Progenitor cell of endocrine pancreas (in vitro differentiated cells): ENCODE results near the gene DGCR6L. TPM values are rescaled to one million over a fixed set of nuclear protein-coding genes. Genes with fewer than 3 reads are reported as not detected.
"Not testable (repeated sequence)": the region's sequence is repeated elsewhere in the genome, so short reads cannot be mapped to it uniquely, and the experiment has no call there.

Source experiments
- DNase-seq: peaks from one replicate; pipeline ENCODE4 v3.0.0; 2021; ENCODE audit warnings: low spot score; ENCODE audit not compliant: unreplicated experiment
- H3K27ac Mint-ChIP-seq: 2 replicates; pipeline ENCODE4 v1.8.0; 2021; ENCODE audit warnings: mild to moderate bottlenecking, moderate library complexity, mixed read lengths
- H3K27me3 Mint-ChIP-seq: 2 replicates; pipeline ENCODE4 v1.8.0; 2021; ENCODE audit warnings: mixed read lengths
- H3K36me3 Mint-ChIP-seq: 2 replicates; pipeline ENCODE4 v1.8.0; 2022; ENCODE audit warnings: mixed read lengths; ENCODE audit not compliant: insufficient read depth
- H3K4me1 Mint-ChIP-seq: 2 replicates; pipeline ENCODE4 v1.8.0; 2021; ENCODE audit warnings: low read depth, mixed read lengths
- H3K4me3 Mint-ChIP-seq: 2 replicates; pipeline ENCODE4 v1.8.0; 2021; ENCODE audit warnings: low read depth, mild to moderate bottlenecking, moderate library complexity, mixed read lengths
- H3K9me3 Mint-ChIP-seq: 2 replicates; pipeline ENCODE4 v1.8.0; 2021; ENCODE audit warnings: low read depth, mixed read lengths
- CTCF ChIP-seq: fragments of 200-600 bp; sonication (generic); IDR thresholded peaks from one replicate; pipeline ENCODE4 v1.5.0; 2021; ENCODE audit warnings: antibody characterized with exemption, mild to moderate bottlenecking; ENCODE audit not compliant: unreplicated experiment
- total RNA-seq: library from RNA; stranded (reverse); gene quantifications from 2 replicates; pipeline ENCODE4 v1.2.1, GENCODE V29; 2021

The DGCR6L gene
- total RNA-seq, 1 donor from 2014 or later, result 41.0 TPM

GRCh38 chr22:20356906-20357305 lies 37.0 kb upstream of the DGCR6L start:
- H3K36me3 Mint-ChIP-seq, H3K4me3 Mint-ChIP-seq, H3K27ac Mint-ChIP-seq, DNase-seq, H3K9me3 Mint-ChIP-seq, H3K27me3 Mint-ChIP-seq, H3K4me1 Mint-ChIP-seq: not testable (repeated sequence)

- not testable (repeated sequence) for H3K27me3 Mint-ChIP-seq, H3K36me3 Mint-ChIP-seq, H3K27ac Mint-ChIP-seq, DNase-seq, H3K9me3 Mint-ChIP-seq, H3K4me1 Mint-ChIP-seq, H3K4me3 Mint-ChIP-seq
Observed at GRCh38 chr22:20355939-20356636, 36.2 kb upstream of the DGCR6L start.

GRCh38 chr22:20354238-20354975 lies 34.5 kb upstream of the DGCR6L start:
- no peaks in the 10 kb centered on the region for H3K27me3 Mint-ChIP-seq
- no peaks in the 10 kb centered on the region for H3K9me3 Mint-ChIP-seq
- no peaks in the 10 kb centered on the region for H3K4me1 Mint-ChIP-seq
- TF ChIP-seq CTCF, result no peak
- peak overlapping the region; percentile 87 for H3K27ac Mint-ChIP-seq
- H3K4me3 Mint-ChIP-seq, result no peak overlapping the region
- no peaks in the 10 kb centered on the region for H3K36me3 Mint-ChIP-seq
- no peak for DNase-seq

DNA sequence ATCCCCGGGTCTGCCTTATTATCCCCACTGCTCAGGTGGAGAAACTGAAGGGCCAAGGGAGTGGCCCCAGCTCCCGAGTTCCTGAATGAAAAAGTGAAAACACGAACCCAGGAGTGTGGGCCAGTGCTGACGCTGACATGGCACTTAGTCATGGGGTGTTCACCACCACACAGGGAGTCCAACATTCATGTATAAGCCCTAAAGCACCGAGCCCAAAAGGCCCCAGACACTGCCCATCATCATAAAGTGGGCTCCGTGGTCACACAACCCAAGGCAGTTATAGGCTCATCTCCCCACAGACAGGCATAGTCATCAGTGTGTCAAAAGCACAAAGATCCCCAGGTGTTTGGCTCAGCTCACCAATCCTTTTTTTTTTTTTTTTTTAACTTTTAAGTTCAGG lies 32.7 kb upstream of the DGCR6L start:
- H3K9me3 Mint-ChIP-seq, H3K27ac Mint-ChIP-seq, DNase-seq, H3K27me3 Mint-ChIP-seq, H3K4me1 Mint-ChIP-seq, H3K36me3 Mint-ChIP-seq, H3K4me3 Mint-ChIP-seq: not testable (repeated sequence)

GRCh38 chr22:20346553-20346952 lies 26.7 kb upstream of the DGCR6L start:
- not testable (repeated sequence) for H3K4me3 Mint-ChIP-seq, DNase-seq, H3K36me3 Mint-ChIP-seq, H3K27ac Mint-ChIP-seq, H3K9me3 Mint-ChIP-seq, H3K27me3 Mint-ChIP-seq, H3K4me1 Mint-ChIP-seq

GRCh38 chr22:20338291-20338690 lies 18.4 kb upstream of the DGCR6L start:
- not testable (repeated sequence) for H3K4me1 Mint-ChIP-seq, DNase-seq, H3K4me3 Mint-ChIP-seq, H3K27ac Mint-ChIP-seq, H3K36me3 Mint-ChIP-seq, H3K9me3 Mint-ChIP-seq, H3K27me3 Mint-ChIP-seq

DNA sequence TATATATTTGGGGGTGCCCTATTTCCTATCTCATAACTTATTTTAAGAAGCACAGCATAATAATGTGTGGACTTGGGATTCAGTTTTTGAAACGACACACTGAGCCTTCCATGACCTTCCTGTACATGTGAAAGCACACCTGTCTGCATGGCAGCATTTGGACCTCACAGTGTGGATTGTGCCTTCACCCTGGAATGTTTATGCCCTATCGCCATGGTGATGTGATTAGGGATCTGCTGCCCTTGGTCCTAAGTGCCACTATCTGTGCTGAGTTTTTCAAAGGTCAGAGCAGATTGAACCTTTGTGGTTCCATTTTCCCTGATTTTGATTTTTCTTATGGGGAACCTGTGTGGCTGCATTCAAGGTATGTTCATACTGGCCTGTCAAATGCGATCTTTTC lies 17.9 kb upstream of the DGCR6L start:
- not testable (repeated sequence) for H3K9me3 Mint-ChIP-seq, H3K27ac Mint-ChIP-seq, H3K4me1 Mint-ChIP-seq, H3K36me3 Mint-ChIP-seq, H3K27me3 Mint-ChIP-seq, DNase-seq, H3K4me3 Mint-ChIP-seq

- not testable (repeated sequence) for H3K27ac Mint-ChIP-seq, H3K4me3 Mint-ChIP-seq, H3K9me3 Mint-ChIP-seq, DNase-seq, H3K4me1 Mint-ChIP-seq, H3K36me3 Mint-ChIP-seq, H3K27me3 Mint-ChIP-seq
Observed at GRCh38 chr22:20336561-20336960, 16.7 kb upstream of the DGCR6L start.

- not testable (repeated sequence) for H3K9me3 Mint-ChIP-seq, H3K4me3 Mint-ChIP-seq, H3K4me1 Mint-ChIP-seq, H3K27ac Mint-ChIP-seq, DNase-seq, H3K27me3 Mint-ChIP-seq, H3K36me3 Mint-ChIP-seq
Observed at GRCh38 chr22:20328569-20328930, 8.7 kb upstream of the DGCR6L start.

GRCh38 chr22:20325996-20326395 lies 6.1 kb upstream of the DGCR6L start:
- H3K36me3 Mint-ChIP-seq, DNase-seq, H3K27ac Mint-ChIP-seq, H3K9me3 Mint-ChIP-seq, H3K4me1 Mint-ChIP-seq, H3K4me3 Mint-ChIP-seq, H3K27me3 Mint-ChIP-seq: not testable (repeated sequence)
